Activated CD4-positive, alpha-beta T cell treated with anti-CD3 and anti-CD28 coated beads, Interleukin-2, amount 10 ng/mL, durations not matched to agents 7 days and 5 days (primary cell): ENCODE results near the gene PWWP2B. TPM values are rescaled to one million over a fixed set of nuclear protein-coding genes. Genes with fewer than 3 reads are reported as not detected.
A peak's percentile ranks its signal among the peaks of the same experiment; 100 is the strongest.

Experiments used
- CTCF ChIA-PET: fragments of 350-600 bp; sonication (Branson Sonifier 250); formaldehyde crosslinking; loops from one replicate; lab custom pipeline; 2021; ENCODE audit warnings: antibody characterized with exemption; lab: Charles Lee
- POLR2A ChIA-PET: fragments of 350-600 bp; sonication (Branson Sonifier 250); formaldehyde crosslinking; loops from one replicate; lab custom pipeline; 2021; ENCODE audit warnings: antibody characterized with exemption; lab: Charles Lee
- DNase-seq: peaks from one replicate; pipeline ENCODE4 v3.0.0-alpha.2; 2020
- H3K27ac Mint-ChIP-seq: one replicate; pipeline ENCODE4 v1.8.0; 2021; ENCODE audit warnings: mild to moderate bottlenecking, moderate library complexity, mixed read lengths
- H3K27me3 Mint-ChIP-seq: one replicate; pipeline ENCODE4 v1.8.0; 2021; ENCODE audit warnings: mixed read lengths
- H3K36me3 Mint-ChIP-seq: one replicate; pipeline ENCODE4 v1.8.0; 2021; ENCODE audit warnings: low read depth, mixed read lengths
- H3K4me1 Mint-ChIP-seq: one replicate; pipeline ENCODE4 v1.8.0; 2021; ENCODE audit warnings: mixed read lengths
- H3K4me3 Mint-ChIP-seq: one replicate; pipeline ENCODE4 v1.8.0; 2021; ENCODE audit warnings: mild to moderate bottlenecking, moderate library complexity, mixed read lengths
- H3K9me3 Mint-ChIP-seq: one replicate; pipeline ENCODE4 v1.8.0; 2021; ENCODE audit warnings: mixed read lengths
- total RNA-seq, 2 experiments: library from RNA; stranded (reverse); gene quantifications; one replicate each; pipeline ENCODE4 v1.2.3, GENCODE V29; 2021

PWWP2B gene
- total RNA-seq, 2 experiments from 2014 or later, result 8.1 to 9.3 TPM

GRCh38 chr10:132403511-132404168 lies 6.6 kb downstream of the PWWP2B start:
- CTCF ChIA-PET, result interaction anchor here (1.2 kb wide), 1 partner anchor 10 kb away, joined by 4 read pairs; no protein-coding TSS in a partner anchor
- Mint-ChIP-seq H3K27me3 (no peaks in the 10 kb centered on the region), H3K27ac (no peak overlapping the region), H3K9me3 (no peaks in the 10 kb centered on the region), H3K4me1 (peaks cover 12% of the 10 kb centered on the region), H3K36me3 (peaks cover 3% of the 10 kb centered on the region), H3K4me3 (no peak overlapping the region)
- POLR2A ChIA-PET, result no interaction called here
- DNase-seq, result no peak

- no peaks in the 10 kb centered on the region for H3K9me3 Mint-ChIP-seq
- peaks cover 3% of the 10 kb centered on the region for H3K36me3 Mint-ChIP-seq
- no peak for DNase-seq
- peaks cover 12% of the 10 kb centered on the region for H3K4me1 Mint-ChIP-seq
- H3K27ac Mint-ChIP-seq, result no peak overlapping the region
- no peak overlapping the region for H3K4me3 Mint-ChIP-seq
- ChIA-PET POLR2A (no interaction called here), CTCF (interaction anchor here (1.2 kb wide), 1 partner anchor 11 kb away, joined by 4 read pairs; no protein-coding TSS in a partner anchor)
- no peaks in the 10 kb centered on the region for H3K27me3 Mint-ChIP-seq
Observed at GRCh38 chr10:132404169-132404880, 7.3 kb downstream of the PWWP2B start.

GRCh38 chr10:132404911-132405462 lies 8.0 kb downstream of the PWWP2B start:
- Mint-ChIP-seq H3K27ac (no peak overlapping the region), H3K9me3 (no peaks in the 10 kb centered on the region), H3K27me3 (no peaks in the 10 kb centered on the region), H3K4me3 (no peak overlapping the region), H3K4me1 (peaks cover 8% of the 10 kb centered on the region), H3K36me3 (peaks cover 3% of the 10 kb centered on the region)
- no peak for DNase-seq
- POLR2A ChIA-PET, result no interaction called here
- CTCF ChIA-PET, result no interaction called here

GRCh38 chr10:132405463-132405991 lies 8.5 kb downstream of the PWWP2B start:
- CTCF ChIA-PET, result no interaction called here
- POLR2A ChIA-PET, result no interaction called here
- no peak for DNase-seq
- no peaks in the 10 kb centered on the region for H3K9me3 Mint-ChIP-seq
- H3K27me3 Mint-ChIP-seq, result no peaks in the 10 kb centered on the region
- H3K4me3 Mint-ChIP-seq, result no peak overlapping the region
- no peak overlapping the region for H3K27ac Mint-ChIP-seq
- peaks cover 8% of the 10 kb centered on the region for H3K4me1 Mint-ChIP-seq
- H3K36me3 Mint-ChIP-seq, result peaks cover 3% of the 10 kb centered on the region

- Mint-ChIP-seq H3K36me3 (peaks cover 3% of the 10 kb centered on the region), H3K4me1 (peaks cover 8% of the 10 kb centered on the region), H3K4me3 (no peak overlapping the region), H3K27me3 (no peaks in the 10 kb centered on the region), H3K9me3 (no peaks in the 10 kb centered on the region), H3K27ac (no peak overlapping the region)
- ChIA-PET POLR2A (no interaction called here), CTCF (interaction anchor here (0.8 kb wide), 1 partner anchor 18 kb away, joined by 3 read pairs; no protein-coding TSS in a partner anchor)
- DNase-seq, result no peak
Observed at GRCh38 chr10:132406181-132406580, 9.2 kb downstream of the PWWP2B start.

- no peak for DNase-seq
- Mint-ChIP-seq H3K4me1 (peaks cover 8% of the 10 kb centered on the region), H3K9me3 (no peaks in the 10 kb centered on the region), H3K27me3 (no peaks in the 10 kb centered on the region), H3K4me3 (no peak overlapping the region), H3K27ac (no peak overlapping the region), H3K36me3 (peaks cover 3% of the 10 kb centered on the region)
- CTCF ChIA-PET, result interaction anchor here (0.8 kb wide), 1 partner anchor 17 kb away, joined by 3 read pairs; no protein-coding TSS in a partner anchor
- POLR2A ChIA-PET, result no interaction called here
Observed at GRCh38 chr10:132406750-132407149, 9.8 kb downstream of the PWWP2B start.

- no peak overlapping the region for H3K27ac Mint-ChIP-seq
- H3K9me3 Mint-ChIP-seq, result no peaks in the 10 kb centered on the region
- H3K4me3 Mint-ChIP-seq, result no peak overlapping the region
- no peak for DNase-seq
- peaks cover 8% of the 10 kb centered on the region for H3K4me1 Mint-ChIP-seq
- ChIA-PET CTCF (interaction anchor here (0.8 kb wide), 1 partner anchor 16 kb away, joined by 3 read pairs; no protein-coding TSS in a partner anchor), POLR2A (no interaction called here)
- peaks cover 3% of the 10 kb centered on the region for H3K36me3 Mint-ChIP-seq
- H3K27me3 Mint-ChIP-seq, result no peaks in the 10 kb centered on the region
Observed at GRCh38 chr10:132407243-132407746, 10.3 kb downstream of the PWWP2B start.

- Mint-ChIP-seq H3K27me3 (no peaks in the 10 kb centered on the region), H3K4me3 (no peak overlapping the region), H3K36me3 (peaks cover 3% of the 10 kb centered on the region), H3K4me1 (peaks cover 8% of the 10 kb centered on the region), H3K9me3 (no peaks in the 10 kb centered on the region), H3K27ac (peak overlapping the region; percentile 31)
- CTCF ChIA-PET, result no interaction called here
- no peak for DNase-seq
- POLR2A ChIA-PET, result no interaction called here
Observed at GRCh38 chr10:132407846-132408278, 10.9 kb downstream of the PWWP2B start.

- Mint-ChIP-seq H3K27ac (peak overlapping the region; percentile 41), H3K27me3 (no peaks in the 10 kb centered on the region), H3K4me3 (no peak overlapping the region), H3K4me1 (peaks cover 8% of the 10 kb centered on the region), H3K36me3 (peaks cover 3% of the 10 kb centered on the region), H3K9me3 (no peaks in the 10 kb centered on the region)
- CTCF ChIA-PET, result no interaction called here
- DNase-seq, result peak; percentile 26
- POLR2A ChIA-PET, result no interaction called here
Observed at GRCh38 chr10:132408367-132408781, 11.4 kb downstream of the PWWP2B start.

GRCh38 chr10:132408823-132409666 lies 12.0 kb downstream of the PWWP2B start:
- POLR2A ChIA-PET, result no interaction called here
- H3K27ac Mint-ChIP-seq, result no peak overlapping the region
- no peak overlapping the region for H3K4me3 Mint-ChIP-seq
- H3K27me3 Mint-ChIP-seq, result no peaks in the 10 kb centered on the region
- CTCF ChIA-PET, result no interaction called here
- H3K4me1 Mint-ChIP-seq, result peaks cover 8% of the 10 kb centered on the region
- H3K9me3 Mint-ChIP-seq, result no peaks in the 10 kb centered on the region
- DNase-seq, result no peak
- peaks cover 3% of the 10 kb centered on the region for H3K36me3 Mint-ChIP-seq

- ChIA-PET POLR2A (no interaction called here), CTCF (interaction anchor here (0.6 to 1.6 kb wide), 2 partner anchors 12 to 42 kb away, joined by 3 to 5 read pairs; no protein-coding TSS in a partner anchor)
- H3K27ac Mint-ChIP-seq, result no peak overlapping the region
- no peak overlapping the region for H3K4me3 Mint-ChIP-seq
- H3K36me3 Mint-ChIP-seq, result peaks cover 3% of the 10 kb centered on the region
- H3K27me3 Mint-ChIP-seq, result no peaks in the 10 kb centered on the region
- peaks cover 8% of the 10 kb centered on the region for H3K4me1 Mint-ChIP-seq
- DNase-seq, result no peak
- H3K9me3 Mint-ChIP-seq, result no peaks in the 10 kb centered on the region
Observed at GRCh38 chr10:132409667-132410028, 12.6 kb downstream of the PWWP2B start.
